GM12878 (cell line): ENCODE results near the gene APBA3. TPM values are rescaled to one million over a fixed set of nuclear protein-coding genes. Genes with fewer than 3 reads are reported as not detected.

Experiments used
- ATAC-seq: fragments of 200-7000 bp; cut with Tn5 transposase; 3 replicates; pipeline ENCODE4 v1.9.1; 2020; ENCODE audit warnings: mild to moderate bottlenecking, moderate library complexity
- BruUV-seq: library from RNA; stranded (reverse); fragments of 400-500 nt; replicated peaks from 2 replicates; lab custom pipeline; 2021; lab: Mats Ljungman, UMichigan
- CTCF ChIA-PET: fragments of 300-600 bp; sonication (Branson Sonifier 250); formaldehyde crosslinking; extraction: SDS; loops from one replicate; lab custom pipeline; 2021; ENCODE audit warnings: inconsistent platforms; lab: Yijun Ruan, JAX
- POLR2A ChIA-PET: fragments of 350-600 bp; formaldehyde crosslinking; extraction: SDS; loops from one replicate; lab custom pipeline; 2021; ENCODE audit warnings: inconsistent platforms; lab: Charles Lee
- RAD21 ChIA-PET: fragments of 300-600 bp; sonication (Branson Sonifier 250); formaldehyde crosslinking; loops from one replicate; lab custom pipeline; 2023; ENCODE audit warnings: antibody characterized with exemption; ENCODE audit not compliant: unreplicated experiment; lab: Charles Lee
- SMC1A ChIA-PET: fragments of 300-600 bp; sonication (Branson Sonifier 250); formaldehyde crosslinking; loops from one replicate; lab custom pipeline; 2023; ENCODE audit not compliant: unreplicated experiment, uncharacterized antibody; lab: Charles Lee
- DNase-seq: peaks from one replicate; pipeline ENCODE4 v3.0.0-alpha.2; 2011; ENCODE audit warnings: low read depth, low spot score
- FAIRE-seq: peaks from 3 replicates; lab custom pipeline; 2011; peaks lifted over from hg19 to GRCh38; lab: Jason Lieb, UNC
- H2AFZ ChIP-seq: 2 replicates; pipeline ENCODE4 v1.6.0; 2011; ENCODE audit warnings: low read depth, low read length, control low read depth; ENCODE audit not compliant: control insufficient read depth
- H3K27ac ChIP-seq: 2 replicates; pipeline ENCODE4 v1.5.1; 2011; ENCODE audit warnings: control low read depth; ENCODE audit not compliant: control insufficient read depth, insufficient read depth
- H3K27me3 ChIP-seq, 2 experiments: replicated peaks in 1 of 2; 2 replicates each; pipeline versions ENCODE4 v1.6.0 to v1.6.1; 2011; ENCODE audit warnings: low read length in 1 of 2; ENCODE audit not compliant: control insufficient read depth in 2 of 2, insufficient read depth in 2 of 2
- H3K36me3 ChIP-seq, 2 experiments: 2 replicates each; pipeline ENCODE4 v1.5.1; 2011; ENCODE audit warnings: low read length in 1 of 2; ENCODE audit not compliant: control insufficient read depth in 2 of 2, insufficient read depth in 2 of 2
- H3K4me1 ChIP-seq: 2 replicates; pipeline ENCODE4 v1.6.1; 2011; ENCODE audit warnings: mild to moderate bottlenecking, low read length, moderate library complexity, mixed read lengths; ENCODE audit not compliant: control insufficient read depth, insufficient read depth
- H3K4me2 ChIP-seq: 2 replicates; pipeline ENCODE4 v1.6.0; 2011; ENCODE audit warnings: control low read depth; ENCODE audit not compliant: control insufficient read depth, insufficient read depth
- H3K4me3 ChIP-seq: fragments of 200-600 bp; sonication (generic); 2 replicates; pipeline ENCODE4 v1.5.1; 2016
- H3K79me2 ChIP-seq: 2 replicates; pipeline ENCODE4 v1.6.0; 2011; ENCODE audit warnings: low read length; ENCODE audit not compliant: control insufficient read depth, insufficient read depth
- H3K9ac ChIP-seq: 2 replicates; pipeline ENCODE4 v1.8.0; 2011; ENCODE audit warnings: low read length, control low read depth, mixed read lengths; ENCODE audit not compliant: control insufficient read depth, insufficient read depth
- H3K9me3 ChIP-seq: replicated peaks from 3 replicates; pipeline ENCODE4 v1.5.1; 2011; ENCODE audit warnings: mild to moderate bottlenecking, low read length; ENCODE audit not compliant: control insufficient read depth, insufficient read depth
- H4K20me1 ChIP-seq: 2 replicates; pipeline ENCODE4 v1.6.0; 2011; ENCODE audit not compliant: control insufficient read depth, insufficient read depth
- EZH2 ChIP-seq: IDR thresholded peaks from 2 replicates; pipeline ENCODE4 v1.6.1; 2012; ENCODE audit warnings: low read depth, mild to moderate bottlenecking, control low read depth, inconsistent platforms, low read length, borderline replicate concordance; ENCODE audit not compliant: control insufficient read depth
- MEF2A ChIP-seq: IDR thresholded peaks from 2 replicates; pipeline ENCODE4 v1.6.1; 2011; ENCODE audit warnings: low read depth, mild to moderate bottlenecking, low read length, moderate library complexity; ENCODE audit not compliant: insufficient read depth
- NR2F1 ChIP-seq: fragments of 450-650 bp; conservative IDR thresholded peaks from 2 replicates; pipeline ENCODE4 v1.6.1; 2017; ENCODE audit warnings: mild to moderate bottlenecking
- PKNOX1 ChIP-seq: fragments of 450-650 bp; IDR thresholded peaks from 2 replicates; pipeline ENCODE4 v1.6.1; 2016; ENCODE audit warnings: mild to moderate bottlenecking
- POU2F2 ChIP-seq: IDR thresholded peaks from 3 replicates; pipeline ENCODE4 v1.6.1; 2011; ENCODE audit warnings: low read depth, mild to moderate bottlenecking, low read length, borderline replicate concordance
- REST ChIP-seq: IDR thresholded peaks from 2 replicates; pipeline ENCODE4 v1.6.1; 2012; ENCODE audit warnings: mild to moderate bottlenecking, low read depth, low read length
- SMARCA5 ChIP-seq: fragments of 450-650 bp; IDR thresholded peaks from 2 replicates; pipeline ENCODE4 v1.6.1; 2017; ENCODE audit warnings: mild to moderate bottlenecking
- SMC3 ChIP-seq: IDR thresholded peaks from 2 replicates; pipeline ENCODE4 v1.6.1; 2011; ENCODE audit warnings: low read length, improper control_type of control experiment, borderline replicate concordance
- STAT3 ChIP-seq: IDR thresholded peaks from 2 replicates; pipeline ENCODE4 v1.6.1; 2011; ENCODE audit warnings: low read depth, low read length, improper control_type of control experiment
- ZBTB11 ChIP-seq: fragments of 450-650 bp; formaldehyde crosslinking; IDR thresholded peaks from 2 replicates; pipeline ENCODE4 v1.5.0; 2022; ENCODE audit warnings: mild to moderate bottlenecking, missing genetic modification characterization
- ZNF592 ChIP-seq: fragments of 450-650 bp; IDR thresholded peaks from 2 replicates; pipeline ENCODE4 v1.6.1; 2017; ENCODE audit warnings: mild to moderate bottlenecking, moderate library complexity
- WGBS: methylation state at CpG from one replicate; pipeline ENCODE4 v1.1.6; 2016; ENCODE audit warnings: low lambda C conversion rate; ENCODE audit not compliant: insufficient replicate concordance, insufficient coverage; ENCODE audit errors: missing lambda C conversion rate; 5-methylcytosine and 5-hydroxymethylcytosine counted together
- in situ Hi-C: fragments of 300-500 bp; cut with MboI; formaldehyde crosslinking; loops from 9 replicates; pipeline ENCODE4 v1.14.3; 2018; ENCODE audit warnings: mixed read lengths
- intact Hi-C: fragments of 100-400 bp; cut with micrococcal nuclease; formaldehyde crosslinking; loops from one replicate; pipeline ENCODE4 v1.14.2; 2022; ENCODE audit not compliant: unreplicated experiment
- polyA plus RNA-seq, 11 experiments: library from polyadenylated mRNA; depleted of rRNA in 4 of 11; unstranded in 6 of 11; stranded (reverse) in 5 of 11; fragments of >200 nt; fragmentation: Nextera tagmentation in 4 of 11; fragmentation: Illumina TruSeq in 1 of 11; extraction: Ambion mirVana in 4 of 11; extraction: Trizol in 1 of 11; gene quantifications; 1 replicate in 1 of 11; 2 replicates in 10 of 11; pipeline versions ENCODE4 v1.2.1 to v1.2.3, GENCODE V29; 2011 to 2016; ENCODE audit warnings: inconsistent platforms in 2 of 11, missing spikeins in 2 of 11, low read depth in 1 of 11
- total RNA-seq, 4 experiments: library from RNA; depleted of rRNA in 3 of 4; stranded (reverse); fragments of >200 nt in 3 of 4; fragmentation: Illumina TruSeq in 1 of 4; extraction: Trizol in 1 of 4; gene quantifications; 2 replicates each; pipeline versions ENCODE4 v1.2.1 to v1.2.3, GENCODE V29; 2013 to 2021

The APBA3 gene
- total and polyA plus RNA-seq, 10 of the 15 experiments (the other 5 are each of a cell fraction or from before 2014, with no cell fraction given): 0.31 to 36.4 (median 18.3) TPM

- no peak for TF ChIP-seq ZNF592
These were observed 36.4 kb downstream of the APBA3 start (continued) for GRCh38 chr19:3725121-3725520.

- no peak overlapping the region for H2AFZ ChIP-seq
- H3K9ac ChIP-seq: no peak overlapping the region
- no peaks in the 10 kb centered on the region for H3K79me2 ChIP-seq
- H4K20me1 ChIP-seq: no peaks in the 10 kb centered on the region
- no peak for ATAC-seq
- H3K4me1 ChIP-seq: no peaks in the 10 kb centered on the region
- H3K36me3 ChIP-seq: no peaks in the 10 kb centered on the region
- peaks cover 1 to 3% of the 10 kb centered on the region in 2 experiments; a peak in 1 of 4 replicates for H3K27me3 ChIP-seq
- SMC1A ChIA-PET: no interaction called here
- CTCF ChIA-PET: no interaction called here
- no peak overlapping the region for H3K4me3 ChIP-seq
- intact Hi-C loops (no loop called here), in situ Hi-C loops (no loop called here)
- 64% methylated on average over 8 of the region's 8 CpGs for WGBS
- H3K27ac ChIP-seq: no peak overlapping the region
- H3K9me3 ChIP-seq: no peaks in the 10 kb centered on the region
- H3K4me2 ChIP-seq: no peak overlapping the region
- RAD21 ChIA-PET: no interaction called here
- no peak for FAIRE-seq
- POLR2A ChIA-PET: no interaction called here
- no peak for DNase-seq
- BruUV-seq: no TSS peak
- no peak for TF ChIP-seq STAT3
- TF ChIP-seq PKNOX1: no peak
- no peak for TF ChIP-seq SMC3
- TF ChIP-seq MEF2A: no peak
- no peak for TF ChIP-seq NR2F1
- TF ChIP-seq ZBTB11 (CRISPR knock-in tag): no peak
- no peak for TF ChIP-seq REST
- TF ChIP-seq SMARCA5: no peak
- no peak for TF ChIP-seq POU2F2
- no peak for TF ChIP-seq EZH2
These were observed 37.6 kb downstream of the APBA3 start for GRCh38 chr19:3723883-3724282.
